ENCODE measurements around the gene LTB4R2.

DNA sequence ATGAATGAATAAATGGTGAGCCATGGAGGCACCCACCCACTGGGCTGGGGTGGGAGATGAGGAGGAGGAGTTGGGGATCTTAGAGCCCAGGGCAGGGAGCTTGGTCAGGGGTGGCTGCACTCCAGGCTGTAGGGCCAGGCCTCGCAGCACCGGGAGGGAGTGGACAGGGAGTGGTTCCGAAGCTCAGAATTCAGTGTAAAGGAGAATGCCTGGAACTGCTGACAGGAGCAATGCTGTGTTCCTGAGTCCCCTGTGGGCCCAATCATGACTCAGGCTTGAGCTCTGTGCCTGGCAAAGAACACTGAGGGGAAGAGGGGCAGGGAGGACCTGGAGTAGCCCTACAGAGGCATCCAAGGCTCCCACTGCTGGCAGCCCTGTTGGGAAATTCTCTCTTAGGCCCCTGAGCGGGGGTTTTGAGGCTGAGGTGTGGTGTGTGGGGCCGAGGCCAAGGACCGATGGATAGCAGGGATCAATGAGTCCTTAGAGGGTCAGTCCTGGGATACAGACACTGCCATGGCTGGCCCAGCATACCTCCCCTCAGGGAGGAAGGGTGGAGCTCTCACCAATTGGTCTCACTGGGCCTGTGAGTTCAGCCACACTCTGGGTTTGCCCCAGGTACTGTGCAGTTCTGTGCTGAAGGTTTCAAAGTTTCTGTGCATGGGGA is 29.0 kb upstream of the LTB4R2 start:
- TF ChIP-seq, protein P1, sequence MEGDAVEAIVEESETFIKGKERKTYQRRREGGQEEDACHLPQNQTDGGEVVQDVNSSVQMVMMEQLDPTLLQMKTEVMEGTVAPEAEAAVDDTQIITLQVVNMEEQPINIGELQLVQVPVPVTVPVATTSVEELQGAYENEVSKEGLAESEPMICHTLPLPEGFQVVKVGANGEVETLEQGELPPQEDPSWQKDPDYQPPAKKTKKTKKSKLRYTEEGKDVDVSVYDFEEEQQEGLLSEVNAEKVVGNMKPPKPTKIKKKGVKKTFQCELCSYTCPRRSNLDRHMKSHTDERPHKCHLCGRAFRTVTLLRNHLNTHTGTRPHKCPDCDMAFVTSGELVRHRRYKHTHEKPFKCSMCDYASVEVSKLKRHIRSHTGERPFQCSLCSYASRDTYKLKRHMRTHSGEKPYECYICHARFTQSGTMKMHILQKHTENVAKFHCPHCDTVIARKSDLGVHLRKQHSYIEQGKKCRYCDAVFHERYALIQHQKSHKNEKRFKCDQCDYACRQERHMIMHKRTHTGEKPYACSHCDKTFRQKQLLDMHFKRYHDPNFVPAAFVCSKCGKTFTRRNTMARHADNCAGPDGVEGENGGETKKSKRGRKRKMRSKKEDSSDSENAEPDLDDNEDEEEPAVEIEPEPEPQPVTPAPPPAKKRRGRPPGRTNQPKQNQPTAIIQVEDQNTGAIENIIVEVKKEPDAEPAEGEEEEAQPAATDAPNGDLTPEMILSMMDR (IDR thresholded peaks at IDR 0.05): no peak
- no peak for TF ChIP-seq POLR2A (IDR thresholded peaks at IDR 0.05)
